Endometrial microvascular endothelial cells (primary cell): ENCODE data around the gene CRYBG3. TPM values are rescaled to one million over a fixed set of nuclear protein-coding genes. Genes with fewer than 3 reads are reported as not detected.

Experiments used
- in situ Hi-C: cut with HindIII; loops from 2 replicates; pipeline ENCODE4 v1.10.0; 2017; ENCODE audit warnings: low sequenced_read_pairs, low pct_unique_long_range_greater_than_20kb; ENCODE audit errors: inconsistent ontology term
- total RNA-seq: library from RNA; depleted of rRNA; stranded (reverse); fragments of >200 nt; gene quantifications from one replicate; pipeline ENCODE4 v1.2.3, GENCODE V29; 2015; ENCODE audit errors: inconsistent ontology term

Gene CRYBG3
- total RNA-seq, 1 donor from 2014 or later: 10.1 TPM

- in situ Hi-C loops: no loop called here
These were observed 136.6 kb downstream of the CRYBG3 start for GRCh38 chr3:97958396-97958795.

DNA sequence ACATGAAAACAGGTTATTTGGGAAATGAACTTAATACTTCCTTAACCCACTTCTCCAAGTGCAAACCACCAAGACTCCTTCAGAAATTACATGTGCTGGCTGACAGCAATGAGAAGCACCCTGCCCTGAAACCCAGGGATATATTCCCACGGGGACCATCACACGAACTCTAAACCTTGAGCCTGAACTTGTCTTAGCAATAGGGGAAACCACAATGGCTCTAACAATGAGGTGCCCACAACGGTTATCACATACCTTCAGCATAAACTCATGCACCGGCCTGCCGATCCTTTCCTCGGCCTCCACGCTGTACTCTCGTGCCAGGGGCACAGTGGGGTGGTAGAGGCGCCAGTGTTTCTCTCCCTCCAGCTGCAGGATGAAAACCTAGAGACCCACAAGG is 137.0 kb downstream of the CRYBG3 start:
- in situ Hi-C loops: no loop called here

DNA sequence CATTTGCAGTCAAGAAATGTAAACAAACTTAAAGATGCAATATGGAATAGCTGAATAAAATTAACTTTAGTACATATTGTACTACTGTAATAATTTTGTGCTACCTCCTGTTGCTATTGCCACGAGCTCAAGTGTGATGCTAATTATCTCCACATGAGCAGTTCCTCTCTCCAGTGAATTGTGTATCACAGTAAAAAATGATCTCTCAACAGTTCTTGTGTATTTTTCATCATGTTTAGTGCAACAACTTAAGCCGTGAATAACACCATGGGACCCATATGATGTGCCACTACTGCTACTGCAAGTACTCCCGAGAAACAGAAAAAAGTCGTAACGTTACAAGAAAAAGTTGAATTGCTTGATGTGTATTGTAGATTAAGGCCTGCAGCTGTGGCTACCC is 138.1 kb downstream of the CRYBG3 start:
- in situ Hi-C loops: no loop called here

GRCh38 chr3:97960551-97960950 is 138.7 kb downstream of the CRYBG3 start:
- in situ Hi-C loops: no loop called here

DNA sequence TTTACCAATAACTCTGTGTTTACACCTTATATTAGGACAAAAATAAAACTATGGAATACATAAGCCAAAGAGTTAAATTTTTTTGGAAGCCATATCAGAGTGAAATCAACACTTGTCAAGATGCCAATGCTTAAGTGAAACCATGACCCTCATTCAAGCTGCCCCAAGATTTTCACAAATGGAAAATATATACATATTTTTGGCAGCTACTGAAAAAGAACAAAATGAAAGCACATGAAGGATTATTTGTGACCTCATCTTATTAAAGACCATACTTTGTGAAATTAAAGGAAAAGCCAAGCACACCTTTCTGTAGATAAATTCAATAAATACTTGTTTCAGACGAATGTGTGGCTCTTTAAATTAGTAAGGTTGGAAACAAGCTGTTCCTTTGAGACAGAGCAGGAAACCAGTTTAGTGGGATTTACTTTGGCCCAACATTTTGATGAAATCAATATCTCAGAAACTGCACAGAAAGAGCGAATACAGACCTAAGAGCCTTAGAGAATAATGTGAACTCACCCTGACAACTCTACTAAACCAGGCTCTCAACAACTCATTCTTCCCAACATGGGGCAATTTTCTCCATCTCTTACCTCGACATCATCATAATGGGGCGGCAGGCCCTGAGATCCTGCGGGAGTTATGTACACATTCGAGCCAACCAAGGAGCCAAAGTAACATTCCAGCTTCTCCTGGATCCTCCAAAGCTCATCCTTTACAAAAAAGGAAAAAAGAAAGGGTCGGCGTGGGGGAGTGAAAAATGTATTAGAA is 139.4 kb downstream of the CRYBG3 start:
- in situ Hi-C loops: no loop called here

GRCh38 chr3:97967966-97968365 is 146.2 kb downstream of the CRYBG3 start:
- in situ Hi-C loops: no loop called here

- in situ Hi-C loops: no loop called here
These were observed 146.6 kb downstream of the CRYBG3 start for GRCh38 chr3:97968376-97968775.

DNA sequence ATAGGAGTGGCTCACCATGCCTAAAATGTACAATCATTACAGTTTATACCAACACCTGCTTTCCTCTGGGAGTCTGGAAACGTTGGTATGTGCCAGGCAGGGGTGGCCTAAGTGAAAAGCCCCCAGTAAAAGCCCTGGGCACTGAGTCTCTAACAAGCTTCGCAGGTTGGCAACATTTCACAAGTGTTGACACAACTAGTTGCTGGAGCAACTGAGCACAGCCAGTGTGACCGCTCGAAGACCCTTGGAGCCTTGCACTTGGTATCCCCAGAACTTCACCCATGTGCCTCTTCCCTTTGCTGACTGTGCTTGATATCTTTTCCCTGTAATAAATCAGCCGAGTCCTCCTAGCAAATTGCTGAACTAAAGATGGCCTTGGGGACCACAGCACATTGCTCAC is 147.7 kb downstream of the CRYBG3 start:
- in situ Hi-C loops: no loop called here

DNA sequence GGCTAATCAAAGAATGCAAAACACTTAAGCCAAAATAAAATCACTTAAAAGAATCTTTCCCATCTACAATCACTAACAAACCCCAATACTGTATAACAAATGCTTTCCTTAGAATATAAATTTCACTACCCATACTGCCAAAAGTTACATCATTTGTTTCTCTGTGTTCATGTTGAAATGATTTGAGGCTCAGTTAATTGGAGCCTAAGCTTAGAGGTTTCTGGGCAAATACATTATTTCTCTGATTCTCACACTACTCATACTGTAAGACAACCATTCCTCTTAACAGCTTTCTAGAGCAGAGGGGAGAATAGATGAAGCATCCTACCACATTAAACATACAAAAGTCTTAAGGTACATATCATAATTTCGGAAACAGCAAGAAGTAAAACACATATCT is 148.3 kb downstream of the CRYBG3 start:
- in situ Hi-C loops: no loop called here

GRCh38 chr3:97970956-97971620 is 149.3 kb downstream of the CRYBG3 start:
- in situ Hi-C loops: no loop called here

DNA sequence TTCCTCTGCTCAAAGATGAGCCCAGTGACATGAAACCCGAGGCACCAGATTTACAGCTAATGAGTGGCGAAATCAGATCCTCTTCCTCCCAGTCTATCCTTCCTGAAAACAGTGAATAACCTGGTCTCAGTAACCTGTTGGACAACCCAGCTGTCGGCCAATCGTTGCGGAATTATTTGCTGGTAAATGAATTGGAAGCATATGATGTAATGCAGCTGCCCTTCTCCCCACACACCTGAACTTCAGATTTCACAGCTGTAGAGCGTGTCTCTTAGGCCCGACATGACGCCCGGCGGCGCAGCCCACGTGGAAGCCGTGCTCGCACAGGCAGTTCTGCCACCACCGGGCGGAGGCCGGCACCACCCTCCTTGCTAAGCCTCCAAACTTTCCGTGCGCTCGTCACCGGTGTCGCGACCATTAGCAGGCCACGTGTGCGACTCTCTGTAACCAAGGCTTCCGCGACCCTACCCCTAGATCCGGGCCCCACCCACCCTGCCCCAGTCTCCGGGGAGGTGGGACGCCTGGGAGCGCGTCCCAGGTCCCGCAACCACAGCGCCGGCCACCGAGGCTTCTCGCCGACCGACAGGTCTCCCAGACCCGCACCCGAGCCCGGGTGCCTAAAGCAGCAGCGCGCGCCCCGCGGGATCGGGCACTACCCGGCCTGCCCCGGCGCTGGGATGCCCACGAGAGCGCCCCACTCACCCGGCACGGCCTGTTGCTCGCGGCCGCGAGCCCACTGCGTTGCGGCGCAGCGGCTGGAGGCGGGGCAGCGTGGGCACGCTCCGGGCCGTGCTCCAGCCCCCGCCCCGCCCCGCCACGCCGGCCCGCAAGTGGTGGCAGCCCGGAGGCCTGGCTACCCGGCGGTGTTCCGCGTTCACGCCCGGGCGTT is 150.1 kb downstream of the CRYBG3 start, which contains the start of gene RIOX2:
TSS of gene RIOX2 (minus strand) at position 753 of the 889 bp plus-strand sequence. CDS start 4,838 bp downstream, outside the sequence.
- in situ Hi-C loops: no loop called here

DNA sequence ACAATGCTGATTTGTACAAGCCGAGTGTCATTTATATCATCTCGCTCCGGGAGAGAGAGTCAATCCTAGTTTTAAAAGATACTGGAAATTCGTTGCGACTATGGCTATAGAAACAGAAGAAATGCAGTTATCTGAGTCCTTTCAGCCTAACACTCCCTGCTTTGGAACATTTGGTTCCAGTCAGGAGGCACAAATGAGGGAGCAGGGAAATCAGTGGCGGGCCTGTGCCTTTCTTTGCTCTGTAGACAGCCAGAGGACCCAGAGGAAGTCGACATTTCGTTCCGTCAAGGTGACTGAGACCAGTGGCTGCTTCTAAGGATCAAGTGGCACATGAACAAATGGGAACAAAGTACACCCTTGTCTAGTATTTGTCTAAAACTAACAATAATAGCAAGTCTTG is 151.2 kb downstream of the CRYBG3 start:
- in situ Hi-C loops: no loop called here

- in situ Hi-C loops: no loop called here
These were observed 153.2 kb downstream of the CRYBG3 start for GRCh38 chr3:97974996-97975395.

DNA sequence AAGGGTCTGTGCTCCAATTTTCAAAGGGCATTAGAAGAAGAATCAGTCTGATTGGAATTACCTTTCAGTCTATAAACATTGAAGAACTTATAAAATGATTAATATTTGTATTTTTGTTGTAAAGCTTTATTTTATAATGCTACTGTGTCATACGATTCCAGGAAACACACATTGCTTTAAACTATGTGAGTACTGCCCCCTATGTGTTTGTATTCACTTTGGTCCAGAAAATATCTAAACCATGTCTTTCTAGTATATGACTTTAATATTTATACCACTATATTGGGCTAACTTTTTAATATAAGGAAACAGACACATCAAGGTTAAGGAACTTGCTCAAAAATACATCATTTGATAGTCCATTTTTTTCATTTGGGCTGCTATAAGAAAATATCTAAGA is 153.7 kb downstream of the CRYBG3 start:
- in situ Hi-C loops: no loop called here

- in situ Hi-C loops: no loop called here
These were observed 157.8 kb downstream of the CRYBG3 start for GRCh38 chr3:97979610-97980009.

- in situ Hi-C loops: no loop called here
These were observed 160.1 kb downstream of the CRYBG3 start for GRCh38 chr3:97981886-97982285.

GRCh38 chr3:97983933-97984491 is 162.2 kb downstream of the CRYBG3 start:
- in situ Hi-C loops: no loop called here

GRCh38 chr3:97987306-97987705 is 165.5 kb downstream of the CRYBG3 start:
- in situ Hi-C loops: no loop called here
